ENCODE data around the gene TALDO1.

Gene TALDO1

GRCh38 chr11:720017-720641, 27.1 kb upstream of the TALDO1 start:
- no peaks in the 10 kb centered on the region for H3K36me3 ChIP-seq (replicated peaks; ENCODE audit: insufficient read depth, low read length)
- no peaks in the 10 kb centered on the region for H3K9me2 ChIP-seq (replicated peaks; ENCODE audit: insufficient read depth, low read length)
- no peak overlapping the region for H3K9ac ChIP-seq (ENCODE audit: low read length)
- H4K20me1 ChIP-seq (ENCODE audit: insufficient read depth, low read length) = no peaks in the 10 kb centered on the region
- H2AFZ ChIP-seq (ENCODE audit: low read length) = 0 out of 2 replicates have a peak overlapping the region, but pooled peaks have one; percentile 61
- peaks cover 15% of the 10 kb centered on the region for H3K4me1 ChIP-seq (ENCODE audit: low read length)
- H3K79me2 ChIP-seq (ENCODE audit: low read length) = no peaks in the 10 kb centered on the region
- H3K4me2 ChIP-seq (ENCODE audit: low read depth, low read length) = peak overlapping the region; percentile 99; the same call in 1 of the 2 replicates
- H3K27ac ChIP-seq (ENCODE audit: low read length) = no peak overlapping the region
- peak overlapping the region; percentile 55 for H3K4me3 ChIP-seq (ENCODE audit: low read length)
- TF ChIP-seq EZH2phosphoT487 (IDR thresholded peaks at IDR 0.05; ENCODE audit: low read length) (no peak), EZH2 (optimal IDR thresholded peaks at IDR 0.05; ENCODE audit: low read depth, low read length) (no peak), CTCF (IDR thresholded peaks at IDR 0.05; ENCODE audit: low read length) (no peak)
- no peaks in the 10 kb centered on the region for H3F3A ChIP-seq (ENCODE audit: insufficient read depth, low read length)
- DNase-seq = no peak
- no peaks in the 10 kb centered on the region for H3K9me3 ChIP-seq (replicated peaks; ENCODE audit: insufficient read depth, low read length)
- H3K27me3 ChIP-seq (replicated peaks; ENCODE audit: insufficient read depth, low read length) = peaks cover 20% of the 10 kb centered on the region; the same call in 1 of the 2 replicates

- H3K27ac ChIP-seq (ENCODE audit: low read length) = no peak overlapping the region
- peak overlapping the region; percentile 99 for H3K4me2 ChIP-seq (ENCODE audit: low read depth, low read length)
- H3K4me1 ChIP-seq (ENCODE audit: low read length) = peaks cover 15% of the 10 kb centered on the region
- H3K4me3 ChIP-seq (ENCODE audit: low read length) = peak overlapping the region; percentile 55
- H3K9me3 ChIP-seq (replicated peaks; ENCODE audit: insufficient read depth, low read length) = no peaks in the 10 kb centered on the region
- H3K9me2 ChIP-seq (replicated peaks; ENCODE audit: insufficient read depth, low read length) = no peaks in the 10 kb centered on the region
- peaks cover 20% of the 10 kb centered on the region; the same call in 1 of the 2 replicates for H3K27me3 ChIP-seq (replicated peaks; ENCODE audit: insufficient read depth, low read length)
- H4K20me1 ChIP-seq (ENCODE audit: insufficient read depth, low read length) = no peaks in the 10 kb centered on the region
- H3F3A ChIP-seq (ENCODE audit: insufficient read depth, low read length) = no peaks in the 10 kb centered on the region
- peak overlapping the region; percentile 81 for H2AFZ ChIP-seq (ENCODE audit: low read length)
- no peaks in the 10 kb centered on the region for H3K36me3 ChIP-seq (replicated peaks; ENCODE audit: insufficient read depth, low read length)
- DNase-seq = no peak
- no peaks in the 10 kb centered on the region for H3K79me2 ChIP-seq (ENCODE audit: low read length)
- TF ChIP-seq EZH2phosphoT487 (IDR thresholded peaks at IDR 0.05; ENCODE audit: low read length) (no peak), EZH2 (optimal IDR thresholded peaks at IDR 0.05; ENCODE audit: low read depth, low read length) (no peak), CTCF (IDR thresholded peaks at IDR 0.05; ENCODE audit: low read length) (no peak)
- no peak overlapping the region; the same call in 1 of the 2 replicates for H3K9ac ChIP-seq (ENCODE audit: low read length)
Observed at GRCh38 chr11:720642-721246, 26.5 kb upstream of the TALDO1 start.

GRCh38 chr11:721247-721740, 26.0 kb upstream of the TALDO1 start:
- TF ChIP-seq EZH2 (optimal IDR thresholded peaks at IDR 0.05; ENCODE audit: low read depth, low read length) (no peak), CTCF (IDR thresholded peaks at IDR 0.05; ENCODE audit: low read length) (no peak), EZH2phosphoT487 (IDR thresholded peaks at IDR 0.05; ENCODE audit: low read length) (no peak)
- Histone ChIP-seq H3K4me1 (ENCODE audit: low read length) (peaks cover 15% of the 10 kb centered on the region), H3K4me2 (ENCODE audit: low read depth, low read length) (peak overlapping the region; percentile 99), H3K4me3 (ENCODE audit: low read length) (peak overlapping the region; percentile 55), H3K9me3 (replicated peaks; ENCODE audit: insufficient read depth, low read length) (no peaks in the 10 kb centered on the region), H2AFZ (ENCODE audit: low read length) (peak overlapping the region; percentile 81), H3K79me2 (ENCODE audit: low read length) (no peaks in the 10 kb centered on the region), H3K27ac (ENCODE audit: low read length) (no peak overlapping the region), H3K9ac (ENCODE audit: low read length) (peak overlapping the region; percentile 23; the same call in 1 of the 2 replicates), H3K36me3 (replicated peaks; ENCODE audit: insufficient read depth, low read length) (no peaks in the 10 kb centered on the region), H3K9me2 (replicated peaks; ENCODE audit: insufficient read depth, low read length) (no peaks in the 10 kb centered on the region), H4K20me1 (ENCODE audit: insufficient read depth, low read length) (no peaks in the 10 kb centered on the region), H3K27me3 (replicated peaks; ENCODE audit: insufficient read depth, low read length) (peaks cover 20% of the 10 kb centered on the region; the same call in 1 of the 2 replicates), H3F3A (ENCODE audit: insufficient read depth, low read length) (no peaks in the 10 kb centered on the region; the same call in 1 of the 2 replicates)
- no peak for DNase-seq

Measured in MM.1S (cell line).